Mesenteric fat pad (tissue), 1 donor: ENCODE results near the gene SPATA21. TPM values are rescaled to one million over a fixed set of nuclear protein-coding genes. Genes with fewer than 3 reads are reported as not detected.

Experiments
- DNase-seq: peaks from one replicate; pipeline ENCODE4 v3.0.0-alpha.2; 2020; ENCODE audit warnings: low spot score
- total RNA-seq: library from RNA; stranded (reverse); fragmentation: NEBNext Ultra II Directional; extraction: Animal tissue kit (Norgen Biotek cat#: 25700); gene quantifications from one replicate; pipeline ENCODE4 v1.2.1, GENCODE V29; 2021
- donor health status: DM: yes; HTN: yes; CAD: no.

The SPATA21 gene
- total RNA-seq, 1 donor from 2014 or later = not detected

GRCh38 chr1:16351456-16351993 is 85.7 kb downstream of the SPATA21 start:
- no peak for DNase-seq

GRCh38 chr1:16349847-16350406 is 87.3 kb downstream of the SPATA21 start:
- no peak for DNase-seq

Other genes with a start within 250 kb of the SPATA21 start
- 6.7 TPM for gene ARHGEF19, start 224.8 kb downstream of the SPATA21 start, total RNA-seq
- gene CPLANE2, start 200.2 kb downstream of the SPATA21 start, total RNA-seq = 1.9 TPM
- gene FBXO42, start 84.9 kb downstream of the SPATA21 start, total RNA-seq = 16.1 TPM
- 133 TPM for gene SZRD1, start 70.2 kb downstream of the SPATA21 start, total RNA-seq
- 49.7 TPM for gene NECAP2, start 3.3 kb upstream of the SPATA21 start, total RNA-seq
- 6,165 TPM for gene RNU1-1, start 76.9 kb upstream of the SPATA21 start, total RNA-seq
- 25.8 TPM for gene NBPF1, start 176.1 kb upstream of the SPATA21 start, total RNA-seq
- 6,165 TPM for gene RNU1-3, start 229.5 kb upstream of the SPATA21 start, total RNA-seq